Panc1 (cell line): ENCODE results near the gene KCNJ1. TPM values are rescaled to one million over a fixed set of nuclear protein-coding genes. Genes with fewer than 3 reads are reported as not detected.
A peak's percentile ranks its signal among the peaks of the same experiment; 100 is the strongest.

ENCODE experiments used
- ATAC-seq: fragments of 200-7000 bp; cut with Tn5 transposase; 2 replicates; pipeline ENCODE4 v1.9.1; 2020; ENCODE audit warnings: mild to moderate bottlenecking, moderate library complexity
- BruUV-seq: library from RNA; stranded (reverse); fragments of 400-500 nt; replicated peaks from 2 replicates; lab custom pipeline; 2021; lab: Mats Ljungman, UMichigan
- CTCF ChIA-PET: fragments of 300-600 bp; sonication (Branson Sonifier 250); formaldehyde crosslinking; loops from one replicate; lab custom pipeline; 2022; ENCODE audit warnings: antibody characterized with exemption; lab: Charles Lee
- POLR2A ChIA-PET: fragments of 300-600 bp; sonication (Branson Sonifier 250); formaldehyde crosslinking; loops from one replicate; lab custom pipeline; 2022; ENCODE audit warnings: antibody characterized with exemption; lab: Charles Lee
- DNase-seq: peaks from one replicate; pipeline ENCODE4 v3.0.0-alpha.2; 2010; ENCODE audit warnings: low read depth, low spot score
- H3K27ac ChIP-seq: 2 replicates; pipeline ENCODE4 v1.5.1; 2011; ENCODE audit warnings: mild to moderate bottlenecking, low read length, inconsistent platforms
- H3K27me3 ChIP-seq: fragments of 200-500 bp; sonication (Bioruptor generic); 2 replicates; pipeline ENCODE4 v1.6.0; 2014; ENCODE audit warnings: low read length, inconsistent platforms; ENCODE audit not compliant: control insufficient read depth, insufficient read depth
- H3K36me3 ChIP-seq: fragments of 200-500 bp; sonication (Bioruptor generic); 2 replicates; pipeline ENCODE4 v1.5.1; 2014; ENCODE audit warnings: inconsistent platforms, mild to moderate bottlenecking, low read length, moderate library complexity; ENCODE audit not compliant: control insufficient read depth, insufficient read depth
- H3K4me1 ChIP-seq: 2 replicates; pipeline ENCODE4 v1.5.1; 2011; ENCODE audit warnings: inconsistent platforms, mild to moderate bottlenecking, low read length, moderate library complexity; ENCODE audit not compliant: control insufficient read depth, insufficient read depth
- H3K4me3 ChIP-seq, 2 experiments: 2 replicates each; pipeline ENCODE4 v1.5.1; 2011 to 2012; ENCODE audit warnings: low read depth in 2 of 2, low read length in 2 of 2, mild to moderate bottlenecking in 2 of 2, inconsistent platforms in 1 of 2, moderate library complexity in 1 of 2
- H3K9me3 ChIP-seq: fragments of 200-500 bp; sonication (Bioruptor generic); 2 replicates; pipeline ENCODE4 v1.5.1; 2014; ENCODE audit warnings: low read depth, mild to moderate bottlenecking, inconsistent platforms, low read length, moderate library complexity; ENCODE audit not compliant: control insufficient read depth, insufficient read depth
- POLR2AphosphoS5 ChIP-seq: IDR thresholded peaks from 2 replicates; pipeline ENCODE4 v1.6.1; 2012; ENCODE audit warnings: mild to moderate bottlenecking, low read depth, low read length, moderate library complexity
- SIN3A ChIP-seq: IDR thresholded peaks from 2 replicates; pipeline ENCODE4 v1.6.1; 2012; ENCODE audit warnings: low read depth, mild to moderate bottlenecking, low read length, moderate library complexity, borderline replicate concordance; ENCODE audit not compliant: insufficient read depth
- TCF7L2 ChIP-seq: IDR thresholded peaks from 2 replicates; pipeline ENCODE4 v1.6.1; 2011; ENCODE audit warnings: mild to moderate bottlenecking, low read depth, low read length, inconsistent platforms
- in situ Hi-C: cut with HindIII; loops from 2 replicates; pipeline ENCODE4 v1.10.0; 2016; ENCODE audit warnings: low sequenced_read_pairs, low pct_unique_long_range_greater_than_20kb
- intact Hi-C: fragments of 100-400 bp; cut with micrococcal nuclease; formaldehyde crosslinking; loops from one replicate; pipeline ENCODE4 v1.10.0; 2022; ENCODE audit not compliant: unreplicated experiment
- total RNA-seq: library from RNA; stranded (reverse); gene quantifications from one replicate; pipeline ENCODE4 v1.2.1, GENCODE V29; 2021; ENCODE audit not compliant: unreplicated experiment
- TF ChIP-seq, protein P1 (sequence below), 2 experiments: IDR thresholded peaks; 2 replicates each; pipeline ENCODE4 v1.6.1; 2011 to 2012; ENCODE audit warnings: low read depth in 2 of 2, control low read depth in 1 of 2, low read length in 1 of 2, mild to moderate bottlenecking in 1 of 2, moderate library complexity in 1 of 2; ENCODE audit not compliant: insufficient read depth in 1 of 2
- TF ChIP-seq, protein P2 (sequence below): fragments of 450-650 bp; IDR thresholded peaks from 2 replicates; pipeline ENCODE4 v1.5.1; 2017; ENCODE audit warnings: mild to moderate bottlenecking

The KCNJ1 gene
- total RNA-seq, 1 experiment from 2014 or later: not detected

- peaks cover 2% of the 10 kb centered on the region; the same call in 1 of the 2 replicates for H3K27me3 ChIP-seq
- DNase-seq (no peak), ATAC-seq (no peak)
- no peaks in the 10 kb centered on the region for H3K36me3 ChIP-seq
- TF ChIP-seq SIN3A: no peak
- TF ChIP-seq, protein P1, sequence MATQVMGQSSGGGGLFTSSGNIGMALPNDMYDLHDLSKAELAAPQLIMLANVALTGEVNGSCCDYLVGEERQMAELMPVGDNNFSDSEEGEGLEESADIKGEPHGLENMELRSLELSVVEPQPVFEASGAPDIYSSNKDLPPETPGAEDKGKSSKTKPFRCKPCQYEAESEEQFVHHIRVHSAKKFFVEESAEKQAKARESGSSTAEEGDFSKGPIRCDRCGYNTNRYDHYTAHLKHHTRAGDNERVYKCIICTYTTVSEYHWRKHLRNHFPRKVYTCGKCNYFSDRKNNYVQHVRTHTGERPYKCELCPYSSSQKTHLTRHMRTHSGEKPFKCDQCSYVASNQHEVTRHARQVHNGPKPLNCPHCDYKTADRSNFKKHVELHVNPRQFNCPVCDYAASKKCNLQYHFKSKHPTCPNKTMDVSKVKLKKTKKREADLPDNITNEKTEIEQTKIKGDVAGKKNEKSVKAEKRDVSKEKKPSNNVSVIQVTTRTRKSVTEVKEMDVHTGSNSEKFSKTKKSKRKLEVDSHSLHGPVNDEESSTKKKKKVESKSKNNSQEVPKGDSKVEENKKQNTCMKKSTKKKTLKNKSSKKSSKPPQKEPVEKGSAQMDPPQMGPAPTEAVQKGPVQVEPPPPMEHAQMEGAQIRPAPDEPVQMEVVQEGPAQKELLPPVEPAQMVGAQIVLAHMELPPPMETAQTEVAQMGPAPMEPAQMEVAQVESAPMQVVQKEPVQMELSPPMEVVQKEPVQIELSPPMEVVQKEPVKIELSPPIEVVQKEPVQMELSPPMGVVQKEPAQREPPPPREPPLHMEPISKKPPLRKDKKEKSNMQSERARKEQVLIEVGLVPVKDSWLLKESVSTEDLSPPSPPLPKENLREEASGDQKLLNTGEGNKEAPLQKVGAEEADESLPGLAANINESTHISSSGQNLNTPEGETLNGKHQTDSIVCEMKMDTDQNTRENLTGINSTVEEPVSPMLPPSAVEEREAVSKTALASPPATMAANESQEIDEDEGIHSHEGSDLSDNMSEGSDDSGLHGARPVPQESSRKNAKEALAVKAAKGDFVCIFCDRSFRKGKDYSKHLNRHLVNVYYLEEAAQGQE (IDR thresholded peaks at IDR 0.05; ENCODE audit: insufficient read depth in 1 of 2, low read depth in 2 of 2, low read length in 1 of 2): no peak
- no peak for TF ChIP-seq TCF7L2
- TF ChIP-seq POLR2AphosphoS5: no peak
- TF ChIP-seq, protein P2, sequence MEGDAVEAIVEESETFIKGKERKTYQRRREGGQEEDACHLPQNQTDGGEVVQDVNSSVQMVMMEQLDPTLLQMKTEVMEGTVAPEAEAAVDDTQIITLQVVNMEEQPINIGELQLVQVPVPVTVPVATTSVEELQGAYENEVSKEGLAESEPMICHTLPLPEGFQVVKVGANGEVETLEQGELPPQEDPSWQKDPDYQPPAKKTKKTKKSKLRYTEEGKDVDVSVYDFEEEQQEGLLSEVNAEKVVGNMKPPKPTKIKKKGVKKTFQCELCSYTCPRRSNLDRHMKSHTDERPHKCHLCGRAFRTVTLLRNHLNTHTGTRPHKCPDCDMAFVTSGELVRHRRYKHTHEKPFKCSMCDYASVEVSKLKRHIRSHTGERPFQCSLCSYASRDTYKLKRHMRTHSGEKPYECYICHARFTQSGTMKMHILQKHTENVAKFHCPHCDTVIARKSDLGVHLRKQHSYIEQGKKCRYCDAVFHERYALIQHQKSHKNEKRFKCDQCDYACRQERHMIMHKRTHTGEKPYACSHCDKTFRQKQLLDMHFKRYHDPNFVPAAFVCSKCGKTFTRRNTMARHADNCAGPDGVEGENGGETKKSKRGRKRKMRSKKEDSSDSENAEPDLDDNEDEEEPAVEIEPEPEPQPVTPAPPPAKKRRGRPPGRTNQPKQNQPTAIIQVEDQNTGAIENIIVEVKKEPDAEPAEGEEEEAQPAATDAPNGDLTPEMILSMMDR: peak; percentile 58; the same call in 1 of the 2 replicates
- ChIA-PET CTCF (interaction anchor here (0.6 to 1.9 kb wide), 9 partner anchors 12 to 458 kb away, joined by 3 to 14 read pairs (median 5); no protein-coding TSS in a partner anchor), POLR2A (interaction anchor here (0.7 kb wide), 1 partner anchor 199 kb away, joined by 4 read pairs; no protein-coding TSS in a partner anchor)
- intact Hi-C loops (no loop called here), in situ Hi-C loops (no loop called here)
- peak overlapping the region; percentile 50 to 64 for H3K4me3 ChIP-seq
- no TSS peak for BruUV-seq
- H3K9me3 ChIP-seq: no peaks in the 10 kb centered on the region
- peak overlapping the region; percentile 68 for H3K27ac ChIP-seq
- peaks cover 23% of the 10 kb centered on the region for H3K4me1 ChIP-seq
Measured at GRCh38 chr11:128906185-128907050, 39.3 kb upstream of the KCNJ1 start.

DNA sequence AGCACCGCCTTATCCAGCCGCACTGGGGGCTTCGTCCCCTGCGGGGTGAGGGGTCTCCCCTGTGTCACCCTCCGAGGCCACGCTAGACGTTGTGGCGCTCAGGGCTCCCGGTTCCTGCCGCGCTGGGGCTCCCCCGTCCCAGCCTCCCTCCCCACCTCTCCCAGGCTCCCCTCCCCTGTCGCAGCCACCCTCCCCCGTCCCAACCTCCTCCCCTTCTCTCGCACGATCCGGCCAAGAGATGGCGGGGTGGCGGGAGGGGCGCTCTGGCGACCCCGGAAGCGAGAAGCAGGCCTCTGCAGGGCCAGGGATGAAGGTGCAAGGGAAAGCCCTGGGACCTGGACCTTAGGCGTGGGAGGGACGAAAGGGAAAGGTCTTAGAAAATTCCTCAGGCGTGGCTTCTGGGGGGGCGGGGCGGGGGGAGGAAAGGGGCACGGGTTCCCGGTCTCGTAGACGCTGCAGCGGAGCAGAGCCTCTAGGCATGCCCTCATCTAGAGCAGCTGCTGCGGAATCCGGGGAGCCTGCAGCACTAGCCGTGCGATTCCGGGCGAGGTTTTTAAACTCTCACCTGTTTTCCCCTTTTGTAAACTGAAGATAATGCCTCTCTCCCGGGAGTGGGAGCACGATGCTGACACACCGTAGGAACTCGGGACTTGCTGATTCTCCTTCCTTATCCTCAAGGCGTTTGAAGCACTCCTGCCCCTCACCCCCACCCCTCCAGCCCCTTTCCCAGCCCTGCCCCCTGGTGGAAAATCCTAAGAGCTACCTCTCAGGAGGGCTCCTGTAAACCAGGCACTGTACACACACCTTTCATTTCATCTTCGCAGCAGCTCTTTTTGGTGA lies 38.5 kb upstream of the KCNJ1 start:
- TF ChIP-seq, protein P2: peak; percentile 86
- TF ChIP-seq, protein P1 (IDR thresholded peaks at IDR 0.05; ENCODE audit: insufficient read depth in 1 of 2, low read depth in 2 of 2, low read length in 1 of 2): no peak
- Histone ChIP-seq H3K27me3 (peaks cover 2% of the 10 kb centered on the region; the same call in 1 of the 2 replicates), H3K9me3 (no peaks in the 10 kb centered on the region), H3K4me3 (peak overlapping the region; percentile 50 to 64), H3K36me3 (no peaks in the 10 kb centered on the region), H3K27ac (peak overlapping the region; percentile 68), H3K4me1 (peaks cover 23% of the 10 kb centered on the region)
- CTCF ChIA-PET: interaction anchor here (0.5 to 1.9 kb wide), 12 partner anchors 11 to 459 kb away, joined by 3 to 14 read pairs (median 4); no protein-coding TSS in a partner anchor
- BruUV-seq: no TSS peak
- intact Hi-C loops (no loop called here), in situ Hi-C loops (no loop called here)
- POLR2A ChIA-PET: interaction anchor here (0.6 to 0.7 kb wide), 2 partner anchors 200 to 748 kb away, joined by 4 to 5 read pairs; no protein-coding TSS in a partner anchor
- ATAC-seq (peak; percentile 83), DNase-seq (no peak)
